ENCODE results near the gene RAB3IL1.
A peak's percentile ranks its signal among the peaks of the same experiment; 100 is the strongest.
"Not testable (repeated sequence)": the region's sequence is repeated elsewhere in the genome, so short reads cannot be mapped to it uniquely, and the experiment has no call there.

RAB3IL1 gene

DNA sequence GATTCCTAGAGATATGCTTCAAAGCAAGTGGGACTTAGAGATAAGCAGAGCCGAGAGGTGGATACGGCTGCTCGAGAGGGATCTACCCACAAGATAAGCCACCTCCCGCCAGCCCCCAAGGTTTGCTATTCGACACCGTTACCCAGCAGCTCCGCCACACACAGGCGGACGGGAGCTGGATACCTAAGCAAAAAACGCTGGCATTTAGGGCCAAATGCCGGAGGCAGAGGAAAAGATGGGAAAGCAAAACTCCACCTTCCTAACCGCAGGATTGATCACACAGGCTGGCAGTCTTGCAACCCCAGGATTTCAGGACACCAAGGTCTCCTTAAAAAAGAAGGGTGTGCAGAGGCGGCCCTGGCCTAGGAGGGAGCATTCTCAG lies 49.4 kb upstream of the RAB3IL1 start:
- no peak for TF ChIP-seq ZNF146 (tag by site-specific recombination; IDR thresholded peaks at IDR 0.05)
- peak; percentile 58 for TF ChIP-seq ZNF76 (tag by site-specific recombination; IDR thresholded peaks at IDR 0.05; ENCODE audit: borderline replicate concordance, low read depth)
- no peaks in the 10 kb centered on the region for H3K9me3 ChIP-seq (ENCODE audit: control insufficient read depth, insufficient read depth, low read depth, low read length)
- peaks cover 0 to 46% of the 10 kb centered on the region in 2 experiments; a peak in 1 of 3 replicates for H3K36me3 ChIP-seq (ENCODE audit: control insufficient read depth in 2 of 2, insufficient read depth in 1 of 2, low read length in 2 of 2)
- H3K4me1 ChIP-seq (ENCODE audit: control insufficient read depth, insufficient read depth, low read length), result no peaks in the 10 kb centered on the region
- H3K4me3 ChIP-seq (ENCODE audit: low read depth, low read length), result peak overlapping the region; percentile 82
- peak overlapping the region; percentile 85; the same call in 1 of the 2 replicates for H3K27ac ChIP-seq (ENCODE audit: extremely low read depth, low read depth, low read length)
- ChIA-PET POLR2A (interaction anchor here (1.2 to 3.2 kb wide), 4 partner anchors 17 to 151 kb away, joined by 3 to 22 read pairs (median 4); partner anchors contain the start of gene BEST1), CTCF (interaction anchor here (1.3 to 2.5 kb wide), 4 partner anchors 17 to 142 kb away, joined by 3 to 10 read pairs (median 6); partner anchors contain the start of gene BEST1)

DNA sequence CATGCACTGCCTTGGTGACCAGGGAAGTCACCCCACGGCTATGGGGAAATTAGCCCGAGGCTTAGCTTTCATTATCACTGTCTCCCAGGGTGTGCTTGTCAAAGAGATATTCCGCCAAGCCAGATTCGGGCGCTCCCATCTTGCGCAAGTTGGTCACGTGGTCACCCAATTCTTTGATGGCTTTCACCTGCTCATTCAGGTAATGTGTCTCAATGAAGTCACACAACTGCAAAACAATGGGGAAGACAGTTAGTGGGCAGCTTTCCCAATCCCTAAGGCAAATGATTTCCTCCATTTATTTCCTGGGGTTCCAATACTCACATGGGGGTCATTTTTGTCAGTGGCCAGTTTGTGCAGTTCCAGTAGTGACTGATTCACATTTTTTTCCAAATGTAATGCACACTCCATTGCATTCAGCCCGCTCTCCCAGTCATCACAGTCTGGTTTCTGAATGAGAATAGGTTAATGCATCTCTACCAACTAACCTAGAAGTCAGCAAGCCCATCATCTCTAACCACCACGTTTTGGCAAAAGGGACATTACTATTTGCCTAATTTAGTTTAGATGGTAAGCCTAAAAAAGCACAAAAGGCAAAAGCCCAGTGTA lies 47.4 kb upstream of the RAB3IL1 start:
- CTCF ChIA-PET, result interaction anchor here (0.6 to 1.0 kb wide), 3 partner anchors 17 to 465 kb away, joined by 4 to 7 read pairs (median 6); no protein-coding TSS in a partner anchor

GRCh38 chr11:61964058-61964665 lies 46.8 kb upstream of the RAB3IL1 start:
- Histone ChIP-seq H3K4me3 (ENCODE audit: low read depth, low read length) (no peak overlapping the region), H3K4me1 (ENCODE audit: control insufficient read depth, insufficient read depth, low read length) (no peaks in the 10 kb centered on the region), H3K36me3 (ENCODE audit: control insufficient read depth in 2 of 2, insufficient read depth in 1 of 2, low read length in 2 of 2) (peaks cover 0 to 46% of the 10 kb centered on the region in 2 experiments; a peak in 1 of 3 replicates), H3K9me3 (ENCODE audit: control insufficient read depth, insufficient read depth, low read depth, low read length) (no peaks in the 10 kb centered on the region), H3K27ac (ENCODE audit: extremely low read depth, low read depth, low read length) (no peak overlapping the region)
- TF ChIP-seq ZNF664 (tag by site-specific recombination; IDR thresholded peaks at IDR 0.05) (no peak), ZBTB17 (tag by site-specific recombination; IDR thresholded peaks at IDR 0.05) (no peak)
- TF ChIP-seq, protein P1, sequence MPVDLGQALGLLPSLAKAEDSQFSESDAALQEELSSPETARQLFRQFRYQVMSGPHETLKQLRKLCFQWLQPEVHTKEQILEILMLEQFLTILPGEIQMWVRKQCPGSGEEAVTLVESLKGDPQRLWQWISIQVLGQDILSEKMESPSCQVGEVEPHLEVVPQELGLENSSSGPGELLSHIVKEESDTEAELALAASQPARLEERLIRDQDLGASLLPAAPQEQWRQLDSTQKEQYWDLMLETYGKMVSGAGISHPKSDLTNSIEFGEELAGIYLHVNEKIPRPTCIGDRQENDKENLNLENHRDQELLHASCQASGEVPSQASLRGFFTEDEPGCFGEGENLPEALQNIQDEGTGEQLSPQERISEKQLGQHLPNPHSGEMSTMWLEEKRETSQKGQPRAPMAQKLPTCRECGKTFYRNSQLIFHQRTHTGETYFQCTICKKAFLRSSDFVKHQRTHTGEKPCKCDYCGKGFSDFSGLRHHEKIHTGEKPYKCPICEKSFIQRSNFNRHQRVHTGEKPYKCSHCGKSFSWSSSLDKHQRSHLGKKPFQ (tag by site-specific recombination; IDR thresholded peaks at IDR 0.05), result no peak
- TF ChIP-seq, protein P2, sequence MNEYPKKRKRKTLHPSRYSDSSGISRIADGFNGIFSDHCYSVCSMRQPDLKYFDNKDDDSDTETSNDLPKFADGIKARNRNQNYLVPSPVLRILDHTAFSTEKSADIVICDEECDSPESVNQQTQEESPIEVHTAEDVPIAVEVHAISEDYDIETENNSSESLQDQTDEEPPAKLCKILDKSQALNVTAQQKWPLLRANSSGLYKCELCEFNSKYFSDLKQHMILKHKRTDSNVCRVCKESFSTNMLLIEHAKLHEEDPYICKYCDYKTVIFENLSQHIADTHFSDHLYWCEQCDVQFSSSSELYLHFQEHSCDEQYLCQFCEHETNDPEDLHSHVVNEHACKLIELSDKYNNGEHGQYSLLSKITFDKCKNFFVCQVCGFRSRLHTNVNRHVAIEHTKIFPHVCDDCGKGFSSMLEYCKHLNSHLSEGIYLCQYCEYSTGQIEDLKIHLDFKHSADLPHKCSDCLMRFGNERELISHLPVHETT (tag by site-specific recombination; IDR thresholded peaks at IDR 0.05), result no peak
- ChIA-PET CTCF (interaction anchor here (0.7 kb wide), 1 partner anchor 71 kb away, joined by 4 read pairs; no protein-coding TSS in a partner anchor), POLR2A (no interaction called here)

More for the DNA sequence above, 47.4 kb upstream of the RAB3IL1 start:
- H3K27ac ChIP-seq (ENCODE audit: extremely low read depth, low read depth, low read length); H3K4me3 ChIP-seq (ENCODE audit: low read depth, low read length); H3K4me1 ChIP-seq (ENCODE audit: control insufficient read depth, insufficient read depth, low read length); POLR2A ChIA-PET; H3K9me3 ChIP-seq (ENCODE audit: control insufficient read depth, insufficient read depth, low read depth, low read length): not testable (repeated sequence)
- peaks cover 0 to 46% of the 10 kb centered on the region in 2 experiments; a peak in 1 of 3 replicates for H3K36me3 ChIP-seq (ENCODE audit: control insufficient read depth in 2 of 2, insufficient read depth in 1 of 2, low read length in 2 of 2)

DNA sequence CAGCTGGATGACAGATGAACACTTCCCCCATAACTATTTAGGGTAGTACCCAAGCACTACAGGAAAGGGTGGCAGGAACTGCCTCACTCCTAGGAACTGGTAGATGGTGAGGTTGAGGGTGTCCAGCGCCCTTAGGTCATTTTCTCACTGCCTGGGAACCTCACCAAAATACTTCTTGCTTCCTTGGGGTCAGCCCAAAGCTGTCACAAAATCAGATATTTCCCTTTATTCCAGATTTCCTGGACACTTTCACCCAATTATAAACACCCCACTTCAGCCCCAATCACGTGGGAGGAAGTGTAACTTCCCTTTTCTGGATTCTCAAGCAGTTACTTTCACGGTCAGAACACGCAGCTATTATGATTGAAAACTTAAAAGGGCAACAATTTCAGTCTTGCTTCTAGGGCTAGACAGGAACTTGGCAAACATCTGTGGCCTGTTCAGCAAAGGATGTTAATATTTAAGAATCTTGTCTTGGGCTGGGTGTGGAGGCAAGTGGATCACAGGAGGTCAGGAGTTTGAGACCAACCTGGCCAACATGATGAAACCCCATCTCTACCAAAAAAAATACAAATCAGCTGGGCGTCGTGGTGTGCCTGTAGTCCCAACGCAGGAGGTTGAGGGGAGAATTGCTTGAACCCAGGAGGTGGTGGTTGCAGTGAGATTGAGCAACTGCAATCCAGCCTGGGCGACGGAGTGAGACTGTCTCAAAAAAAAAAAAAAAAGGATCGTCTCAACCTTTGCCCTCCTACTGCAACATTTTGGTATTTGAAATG lies 46.1 kb upstream of the RAB3IL1 start:
- no peaks in the 10 kb centered on the region for H3K9me3 ChIP-seq (ENCODE audit: control insufficient read depth, insufficient read depth, low read depth, low read length)
- H3K4me3 ChIP-seq (ENCODE audit: low read depth, low read length), result no peak overlapping the region
- ChIA-PET CTCF (interaction anchor here (0.7 to 2.0 kb wide), 3 partner anchors 15 to 72 kb away, joined by 4 to 12 read pairs (median 4); no protein-coding TSS in a partner anchor), POLR2A (no interaction called here)
- no peak overlapping the region for H3K27ac ChIP-seq (ENCODE audit: extremely low read depth, low read depth, low read length)
- TF ChIP-seq ZNF837 (tag by site-specific recombination; IDR thresholded peaks at IDR 0.05), result no peak
- 0 out of 2 replicates have a peak, but pooled peaks have one; percentile 12 for TF ChIP-seq ZIC2 (tag by site-specific recombination; IDR thresholded peaks at IDR 0.05)
- H3K4me1 ChIP-seq (ENCODE audit: control insufficient read depth, insufficient read depth, low read length), result no peaks in the 10 kb centered on the region
- H3K36me3 ChIP-seq (ENCODE audit: control insufficient read depth in 2 of 2, insufficient read depth in 1 of 2, low read length in 2 of 2), result peaks cover 0 to 46% of the 10 kb centered on the region in 2 experiments; a peak in 1 of 3 replicates

DNA sequence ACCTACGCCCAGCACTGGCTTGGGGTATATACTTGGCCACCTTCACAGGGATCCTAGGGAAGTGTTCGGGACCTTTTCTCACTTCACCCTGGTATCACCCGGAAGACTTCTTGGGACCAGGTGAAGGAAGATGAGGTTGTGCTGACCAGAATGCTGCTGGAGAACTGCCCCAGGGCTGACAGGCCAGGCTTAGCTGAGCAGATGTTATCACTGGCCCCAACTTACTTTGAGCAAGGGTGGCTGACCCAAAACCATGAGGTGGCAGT lies 45.6 kb upstream of the RAB3IL1 start:
- Histone ChIP-seq H3K36me3 (ENCODE audit: control insufficient read depth in 2 of 2, insufficient read depth in 1 of 2, low read length in 2 of 2) (peaks cover 0 to 46% of the 10 kb centered on the region in 2 experiments; a peak in 1 of 3 replicates), H3K9me3 (ENCODE audit: control insufficient read depth, insufficient read depth, low read depth, low read length) (no peaks in the 10 kb centered on the region), H3K4me1 (ENCODE audit: control insufficient read depth, insufficient read depth, low read length) (no peaks in the 10 kb centered on the region), H3K27ac (ENCODE audit: extremely low read depth, low read depth, low read length) (no peak overlapping the region), H3K4me3 (ENCODE audit: low read depth, low read length) (no peak overlapping the region)
- POLR2A ChIA-PET, result no interaction called here
- CTCF ChIA-PET, result interaction anchor here (0.7 to 2.0 kb wide), 4 partner anchors 14 to 67 kb away, joined by 3 to 12 read pairs (median 4); no protein-coding TSS in a partner anchor
- no peak for TF ChIP-seq ZNF274 (IDR thresholded peaks at IDR 0.05; ENCODE audit: low read length)
- TF ChIP-seq ZNF274 (tag by site-specific recombination; IDR thresholded peaks at IDR 0.05; ENCODE audit: borderline replicate concordance), result no peak
- TF ChIP-seq GLI2 (tag by site-specific recombination; IDR thresholded peaks at IDR 0.05; ENCODE audit: borderline replicate concordance, low read depth), result no peak
- TF ChIP-seq ZNF433 (tag by site-specific recombination; IDR thresholded peaks at IDR 0.05; ENCODE audit: low read depth), result no peak
- TF ChIP-seq GLIS2 (tag by site-specific recombination; IDR thresholded peaks at IDR 0.05), result no peak
- no peak for TF ChIP-seq ZNF416 (tag by site-specific recombination; IDR thresholded peaks at IDR 0.05)
- TF ChIP-seq HOXD13 (CRISPR knock-in tag; IDR thresholded peaks at IDR 0.05; ENCODE audit: borderline replicate concordance), result no peak
- no peak for TF ChIP-seq ZNF426 (tag by site-specific recombination; IDR thresholded peaks at IDR 0.05)
- TF ChIP-seq ZNF292 (tag by site-specific recombination; IDR thresholded peaks at IDR 0.05; ENCODE audit: borderline replicate concordance, low read depth), result no peak
